SU-DHL-6 (cell line): ENCODE data around the gene ATP8A2.

Source experiments
- H2AFZ ChIP-seq: fragments of 200-600 bp; sonication (generic); 2 replicates; pipeline ENCODE4 v1.6.1; 2014; ENCODE audit warnings: low read depth, mild to moderate bottlenecking, moderate library complexity, mixed read lengths, antibody characterized with exemption, low read length; ENCODE audit not compliant: severe bottlenecking
- H3F3A ChIP-seq: fragments of 200-600 bp; shearing (Covaris generic); 2 replicates; pipeline ENCODE4 v1.6.0; 2016; ENCODE audit warnings: antibody characterized with exemption, mild to moderate bottlenecking; ENCODE audit not compliant: insufficient read depth
- H3K27ac ChIP-seq: fragments of 200-600 bp; sonication (generic); 2 replicates; pipeline ENCODE4 v1.5.1; 2016; ENCODE audit warnings: low read depth, mild to moderate bottlenecking, low read length, moderate library complexity, mixed read lengths
- H3K27me3 ChIP-seq: fragments of 200-600 bp; sonication (generic), shearing (Covaris generic); 2 replicates; pipeline ENCODE4 v1.6.0; 2014; ENCODE audit warnings: mild to moderate bottlenecking, low read length
- H3K36me3 ChIP-seq: fragments of 200-600 bp; sonication (generic); 2 replicates; pipeline ENCODE4 v1.6.1; 2014; ENCODE audit warnings: mild to moderate bottlenecking, low read length, mixed read lengths
- H3K4me2 ChIP-seq: fragments of 300-600, 200-600 bp; shearing (Covaris generic), sonication (generic); 2 replicates; pipeline ENCODE4 v1.6.0; 2014; ENCODE audit warnings: low read length, low read depth, mild to moderate bottlenecking; ENCODE audit not compliant: poor library complexity, severe bottlenecking
- H3K4me3 ChIP-seq: fragments of 200-600 bp; sonication (generic); 2 replicates; pipeline ENCODE4 v1.5.1; 2014; ENCODE audit warnings: antibody characterized with exemption, low read length, mild to moderate bottlenecking, mixed read lengths; ENCODE audit not compliant: insufficient read depth, poor library complexity, severe bottlenecking
- H3K79me2 ChIP-seq: fragments of 200-600 bp; sonication (generic); 2 replicates; pipeline ENCODE4 v1.6.1; 2014; ENCODE audit warnings: mild to moderate bottlenecking, low read length, moderate library complexity; ENCODE audit not compliant: insufficient read depth
- H3K9ac ChIP-seq: fragments of 200-600 bp; sonication (generic); 2 replicates; pipeline ENCODE4 v1.7.0; 2014; ENCODE audit warnings: mild to moderate bottlenecking, low read length
- H3K9me2 ChIP-seq: fragments of 200-600 bp; sonication (generic); replicated peaks from 2 replicates; pipeline ENCODE4 v1.6.1; 2014; ENCODE audit warnings: low read length; ENCODE audit not compliant: insufficient read depth
- H3K9me3 ChIP-seq: fragments of 200-600 bp; sonication (generic); 2 replicates; pipeline ENCODE4 v1.6.1; 2014; ENCODE audit warnings: low read length, mixed read lengths; ENCODE audit not compliant: insufficient read depth
- H4K20me1 ChIP-seq: fragments of 200-600 bp; sonication (generic); 2 replicates; pipeline ENCODE4 v1.6.1; 2014; ENCODE audit warnings: low read depth, mild to moderate bottlenecking, antibody characterized with exemption, low read length, moderate library complexity, mixed read lengths
- EZH2phosphoT487 ChIP-seq: fragments of 200-600 bp; sonication (generic), shearing (Covaris generic); conservative IDR thresholded peaks from 2 replicates; pipeline ENCODE4 v1.6.1; 2018; ENCODE audit warnings: mild to moderate bottlenecking, antibody characterized with exemption, low read length, moderate library complexity, mixed read lengths
- TF ChIP-seq, protein P1 (sequence below): fragments of 200-600 bp; sonication (generic); IDR thresholded peaks from one replicate; pipeline ENCODE4 v1.5.1; 2017; ENCODE audit warnings: antibody characterized with exemption, mild to moderate bottlenecking, low read length, moderate library complexity; ENCODE audit not compliant: insufficient read depth, poor library complexity, severe bottlenecking

Gene ATP8A2

DNA sequence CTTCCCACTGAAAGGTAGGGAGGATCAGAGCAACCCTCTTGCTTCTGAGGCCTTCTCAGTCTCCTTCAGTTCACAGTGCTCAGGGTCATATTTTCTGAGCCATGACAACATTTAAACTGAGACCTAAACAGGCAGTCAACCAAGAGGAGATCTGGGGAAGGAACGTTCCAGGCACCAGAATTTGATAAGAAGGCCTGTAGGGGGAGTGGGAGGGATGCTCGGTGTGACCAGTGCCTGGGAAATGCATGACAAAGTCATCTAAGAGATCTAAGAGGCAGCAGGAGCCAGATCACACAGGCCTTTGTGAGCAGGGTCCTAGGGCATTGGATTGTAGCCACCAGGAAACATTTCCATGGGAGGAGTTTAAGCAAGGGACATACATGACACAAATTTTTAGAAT is 608.5 kb downstream of the ATP8A2 start:
- no peak for TF ChIP-seq EZH2phosphoT487
- TF ChIP-seq, protein P1, sequence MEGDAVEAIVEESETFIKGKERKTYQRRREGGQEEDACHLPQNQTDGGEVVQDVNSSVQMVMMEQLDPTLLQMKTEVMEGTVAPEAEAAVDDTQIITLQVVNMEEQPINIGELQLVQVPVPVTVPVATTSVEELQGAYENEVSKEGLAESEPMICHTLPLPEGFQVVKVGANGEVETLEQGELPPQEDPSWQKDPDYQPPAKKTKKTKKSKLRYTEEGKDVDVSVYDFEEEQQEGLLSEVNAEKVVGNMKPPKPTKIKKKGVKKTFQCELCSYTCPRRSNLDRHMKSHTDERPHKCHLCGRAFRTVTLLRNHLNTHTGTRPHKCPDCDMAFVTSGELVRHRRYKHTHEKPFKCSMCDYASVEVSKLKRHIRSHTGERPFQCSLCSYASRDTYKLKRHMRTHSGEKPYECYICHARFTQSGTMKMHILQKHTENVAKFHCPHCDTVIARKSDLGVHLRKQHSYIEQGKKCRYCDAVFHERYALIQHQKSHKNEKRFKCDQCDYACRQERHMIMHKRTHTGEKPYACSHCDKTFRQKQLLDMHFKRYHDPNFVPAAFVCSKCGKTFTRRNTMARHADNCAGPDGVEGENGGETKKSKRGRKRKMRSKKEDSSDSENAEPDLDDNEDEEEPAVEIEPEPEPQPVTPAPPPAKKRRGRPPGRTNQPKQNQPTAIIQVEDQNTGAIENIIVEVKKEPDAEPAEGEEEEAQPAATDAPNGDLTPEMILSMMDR: no peak
- Histone ChIP-seq H3K27ac (no peak overlapping the region), H2AFZ (no peak overlapping the region)

DNA sequence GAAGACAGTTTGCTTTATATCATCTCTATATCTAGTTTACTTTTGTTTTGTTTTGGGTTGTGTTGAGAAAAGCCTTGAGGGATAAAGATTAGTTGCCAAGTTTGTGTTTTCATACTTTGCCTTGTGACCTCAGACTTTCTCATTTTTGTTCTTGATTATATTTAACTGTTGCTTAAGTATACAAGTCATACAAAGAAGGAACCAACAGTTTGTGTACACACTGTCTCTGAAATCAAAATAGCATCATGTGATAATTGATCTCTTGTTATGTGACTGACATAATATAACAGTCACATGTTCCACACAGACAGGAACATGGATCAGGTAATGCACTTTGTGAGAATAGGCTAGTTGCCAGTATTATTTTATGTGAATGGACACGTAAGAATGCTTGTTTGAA is 609.3 kb downstream of the ATP8A2 start:
- TF ChIP-seq, protein P1: no peak
- no peak for TF ChIP-seq EZH2phosphoT487
- H4K20me1 ChIP-seq: no peaks in the 10 kb centered on the region
- no peaks in the 10 kb centered on the region for H3K36me3 ChIP-seq
- H3K79me2 ChIP-seq: no peaks in the 10 kb centered on the region
- H3K9ac ChIP-seq: no peak overlapping the region
- no peak overlapping the region for H3K27ac ChIP-seq
- no peaks in the 10 kb centered on the region for H3K9me3 ChIP-seq
- no peaks in the 10 kb centered on the region for H3F3A ChIP-seq
- H3K9me2 ChIP-seq: no peaks in the 10 kb centered on the region
- no peak overlapping the region for H3K4me3 ChIP-seq
- H3K27me3 ChIP-seq: no peaks in the 10 kb centered on the region
- H2AFZ ChIP-seq: no peak overlapping the region
- no peak overlapping the region for H3K4me2 ChIP-seq

More for the DNA sequence above, 608.5 kb downstream of the ATP8A2 start:
- no peak overlapping the region for H3K4me2 ChIP-seq
- no peaks in the 10 kb centered on the region for H3F3A ChIP-seq
- H3K4me3 ChIP-seq: no peak overlapping the region
- no peaks in the 10 kb centered on the region for H3K27me3 ChIP-seq
- no peak overlapping the region for H3K9ac ChIP-seq
- H4K20me1 ChIP-seq: no peaks in the 10 kb centered on the region
- no peaks in the 10 kb centered on the region for H3K36me3 ChIP-seq
- H3K79me2 ChIP-seq: no peaks in the 10 kb centered on the region
- no peaks in the 10 kb centered on the region for H3K9me3 ChIP-seq
- no peaks in the 10 kb centered on the region for H3K9me2 ChIP-seq

DNA sequence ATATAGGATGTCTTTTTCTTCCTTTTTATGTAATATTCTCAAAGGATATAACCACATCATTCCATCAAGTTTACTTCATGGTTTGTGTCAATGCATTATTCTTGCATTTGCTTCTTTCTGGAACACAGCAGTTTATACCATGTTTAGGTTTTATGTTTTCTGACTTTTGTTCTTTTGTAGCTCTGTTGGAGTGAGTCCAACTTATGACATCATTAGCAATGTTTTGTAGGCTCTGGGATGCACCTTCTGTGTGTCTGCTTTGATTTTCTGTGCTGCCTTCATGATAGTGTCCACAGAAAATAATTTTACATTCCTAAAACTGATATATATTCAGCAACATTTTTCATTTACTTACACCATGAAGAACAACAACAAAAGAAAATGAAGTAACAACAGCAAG is 611.1 kb downstream of the ATP8A2 start:
- Histone ChIP-seq H3K27me3 (no peaks in the 10 kb centered on the region), H3K9ac (no peak overlapping the region), H3K9me2 (no peaks in the 10 kb centered on the region), H3K4me3 (no peak overlapping the region), H3K9me3 (no peaks in the 10 kb centered on the region), H4K20me1 (no peaks in the 10 kb centered on the region), H3K4me2 (no peak overlapping the region), H3F3A (no peaks in the 10 kb centered on the region), H3K79me2 (no peaks in the 10 kb centered on the region), H3K36me3 (no peaks in the 10 kb centered on the region), H2AFZ (no peak overlapping the region), H3K27ac (no peak overlapping the region)
- TF ChIP-seq EZH2phosphoT487: no peak
- TF ChIP-seq, protein P1: no peak
